ENCODE measurements around the gene BTG1.

GRCh38 chr12:92140896-92141536, 4.6 kb downstream of the BTG1 start:
- TF ChIP-seq POLR2A (IDR thresholded peaks at IDR 0.05) (no peak), CTCF (IDR thresholded peaks at IDR 0.05) (no peak)

All from body of pancreas (tissue), 4 donors.